Measurements from ENCODE around the gene PLEKHG3.

Gene PLEKHG3

DNA sequence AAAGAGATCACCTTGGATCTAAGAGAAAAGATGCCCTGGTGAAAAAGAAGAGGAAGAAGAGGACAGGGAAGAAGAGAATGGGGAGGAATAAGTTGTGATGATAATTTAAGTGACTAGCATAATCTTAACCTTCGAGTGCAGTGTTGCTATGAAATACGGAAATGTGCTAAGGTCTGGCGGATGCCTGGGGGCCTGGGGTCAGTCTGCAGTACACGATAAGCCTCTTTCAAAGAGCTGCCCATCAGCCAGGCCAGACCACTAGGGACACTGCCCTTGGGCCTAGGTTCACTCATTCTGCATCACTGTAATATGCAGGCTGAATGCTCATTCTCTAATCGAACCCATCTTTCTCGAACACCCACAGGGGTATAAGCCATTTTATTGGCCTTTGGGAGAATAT lies 83.4 kb downstream of the PLEKHG3 start:
- in situ Hi-C loops (cut with HindIII; ENCODE audit: low pct_ligation_motif_present, low sequenced_read_pairs): no loop called here
- Histone ChIP-seq H3K27ac (no peak overlapping the region), H3K36me3 (replicated peaks) (no peaks in the 10 kb centered on the region), H3K4me3 (ENCODE audit: low read depth, low read length) (no peak overlapping the region), H3K27me3 (replicated peaks) (no peaks in the 10 kb centered on the region)
- DNase-seq: no peak
- TF ChIP-seq, protein P1, sequence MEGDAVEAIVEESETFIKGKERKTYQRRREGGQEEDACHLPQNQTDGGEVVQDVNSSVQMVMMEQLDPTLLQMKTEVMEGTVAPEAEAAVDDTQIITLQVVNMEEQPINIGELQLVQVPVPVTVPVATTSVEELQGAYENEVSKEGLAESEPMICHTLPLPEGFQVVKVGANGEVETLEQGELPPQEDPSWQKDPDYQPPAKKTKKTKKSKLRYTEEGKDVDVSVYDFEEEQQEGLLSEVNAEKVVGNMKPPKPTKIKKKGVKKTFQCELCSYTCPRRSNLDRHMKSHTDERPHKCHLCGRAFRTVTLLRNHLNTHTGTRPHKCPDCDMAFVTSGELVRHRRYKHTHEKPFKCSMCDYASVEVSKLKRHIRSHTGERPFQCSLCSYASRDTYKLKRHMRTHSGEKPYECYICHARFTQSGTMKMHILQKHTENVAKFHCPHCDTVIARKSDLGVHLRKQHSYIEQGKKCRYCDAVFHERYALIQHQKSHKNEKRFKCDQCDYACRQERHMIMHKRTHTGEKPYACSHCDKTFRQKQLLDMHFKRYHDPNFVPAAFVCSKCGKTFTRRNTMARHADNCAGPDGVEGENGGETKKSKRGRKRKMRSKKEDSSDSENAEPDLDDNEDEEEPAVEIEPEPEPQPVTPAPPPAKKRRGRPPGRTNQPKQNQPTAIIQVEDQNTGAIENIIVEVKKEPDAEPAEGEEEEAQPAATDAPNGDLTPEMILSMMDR (IDR thresholded peaks at IDR 0.05; ENCODE audit: low read depth, low read length, missing control alignments): no peak

DNA sequence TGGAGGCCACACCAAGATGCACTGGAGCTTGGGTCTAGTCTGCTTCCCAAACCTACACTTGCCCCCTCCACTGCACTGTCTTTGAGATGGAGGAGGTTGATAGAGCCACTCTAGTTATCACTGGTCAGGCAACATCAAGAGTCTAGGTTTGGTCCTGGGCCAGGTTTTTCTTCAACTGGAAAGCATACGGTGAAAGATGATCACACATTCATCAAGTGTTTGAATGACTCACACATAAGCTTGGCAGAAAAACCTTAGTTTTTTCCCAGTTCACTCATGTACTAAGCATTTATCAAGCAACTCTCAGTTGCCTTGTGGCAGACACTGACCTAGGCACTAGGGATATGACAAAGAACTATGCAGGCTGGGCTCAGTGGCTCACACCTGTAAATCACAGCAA lies 84.5 kb downstream of the PLEKHG3 start:
- H3K27ac ChIP-seq: no peak overlapping the region
- TF ChIP-seq, protein P1 (IDR thresholded peaks at IDR 0.05; ENCODE audit: low read depth, low read length, missing control alignments): no peak
- in situ Hi-C loops (cut with HindIII; ENCODE audit: low pct_ligation_motif_present, low sequenced_read_pairs): no loop called here
- no peaks in the 10 kb centered on the region for H3K36me3 ChIP-seq (replicated peaks)
- H3K27me3 ChIP-seq (replicated peaks): no peaks in the 10 kb centered on the region
- peak; percentile 94 for DNase-seq
- H3K4me3 ChIP-seq (ENCODE audit: low read depth, low read length): no peak overlapping the region

DNA sequence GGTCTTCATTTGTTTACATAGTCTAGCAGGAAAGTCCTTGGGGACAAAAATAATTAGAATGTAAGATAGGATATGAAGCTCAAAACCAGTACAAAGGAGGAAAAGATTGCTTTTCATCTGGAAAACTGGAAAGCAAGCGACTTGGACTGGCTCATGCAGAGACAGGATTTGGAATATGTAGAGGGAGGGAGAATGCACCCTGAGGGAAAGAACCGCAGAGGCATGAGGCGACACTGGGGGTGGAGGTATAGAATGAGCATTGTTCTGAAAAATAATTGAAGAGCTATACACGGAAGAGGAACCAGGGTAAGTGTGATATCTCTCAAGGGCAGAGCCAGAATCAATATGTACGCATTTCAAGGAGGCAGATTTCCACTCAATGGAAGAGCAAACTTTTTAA lies 85.5 kb downstream of the PLEKHG3 start:
- Histone ChIP-seq H3K27ac (no peak overlapping the region), H3K4me3 (ENCODE audit: low read depth, low read length) (no peak overlapping the region), H3K36me3 (replicated peaks) (no peaks in the 10 kb centered on the region), H3K27me3 (replicated peaks) (no peaks in the 10 kb centered on the region)
- TF ChIP-seq, protein P1 (IDR thresholded peaks at IDR 0.05; ENCODE audit: low read depth, low read length, missing control alignments): no peak
- in situ Hi-C loops (cut with HindIII; ENCODE audit: low pct_ligation_motif_present, low sequenced_read_pairs): no loop called here
- no peak for DNase-seq

DNA sequence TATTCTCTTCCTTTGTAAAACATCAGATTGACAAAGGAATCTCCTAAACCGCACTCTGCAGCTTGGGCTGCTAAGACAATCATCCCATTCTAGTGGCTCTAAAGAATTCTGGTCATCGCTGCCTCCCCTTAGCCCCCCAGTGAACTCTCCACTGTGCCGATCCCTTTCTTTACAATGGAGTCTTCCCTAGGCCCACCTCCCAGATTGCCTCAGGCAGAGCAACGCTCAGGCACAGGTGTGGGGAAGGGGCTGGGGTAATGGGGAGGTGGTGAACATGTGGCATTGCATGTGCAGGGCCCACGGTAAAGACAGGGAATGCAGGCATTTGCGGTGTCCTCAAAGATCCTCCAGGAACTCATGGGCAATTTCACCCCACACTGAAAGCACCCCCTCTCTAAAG lies 86.3 kb downstream of the PLEKHG3 start:
- Histone ChIP-seq H3K27ac (no peak overlapping the region), H3K36me3 (replicated peaks) (no peaks in the 10 kb centered on the region), H3K4me3 (ENCODE audit: low read depth, low read length) (no peak overlapping the region), H3K27me3 (replicated peaks) (no peaks in the 10 kb centered on the region)
- in situ Hi-C loops (cut with HindIII; ENCODE audit: low pct_ligation_motif_present, low sequenced_read_pairs): no loop called here
- TF ChIP-seq, protein P1 (IDR thresholded peaks at IDR 0.05; ENCODE audit: low read depth, low read length, missing control alignments): no peak
- DNase-seq: no peak

DNA sequence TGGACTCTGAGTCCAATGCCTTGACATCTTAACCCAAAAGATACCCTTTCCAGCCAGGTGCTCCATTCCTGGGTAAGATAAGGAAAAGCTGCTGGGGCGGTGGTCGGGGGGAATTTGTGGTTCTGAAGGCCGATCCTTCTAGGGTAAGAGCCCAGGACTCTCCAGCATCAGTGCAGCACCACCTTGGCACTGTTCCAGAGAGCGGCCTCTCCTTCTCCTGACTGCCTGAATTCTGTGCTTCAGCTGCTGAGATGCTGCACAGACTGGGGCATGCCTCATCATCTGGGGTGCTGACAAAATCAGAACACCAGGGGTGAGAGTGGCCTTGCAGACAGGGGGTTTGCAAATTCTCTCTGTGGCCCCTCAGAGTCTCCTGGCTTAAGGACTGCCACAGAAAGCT lies 88.0 kb downstream of the PLEKHG3 start:
- H3K27ac ChIP-seq: no peak overlapping the region
- H3K4me3 ChIP-seq (ENCODE audit: low read depth, low read length): no peak overlapping the region
- TF ChIP-seq, protein P1 (IDR thresholded peaks at IDR 0.05; ENCODE audit: low read depth, low read length, missing control alignments): no peak
- DNase-seq: no peak
- in situ Hi-C loops (cut with HindIII; ENCODE audit: low pct_ligation_motif_present, low sequenced_read_pairs): no loop called here
- no peaks in the 10 kb centered on the region for H3K27me3 ChIP-seq (replicated peaks)
- no peaks in the 10 kb centered on the region for H3K36me3 ChIP-seq (replicated peaks)

DNA sequence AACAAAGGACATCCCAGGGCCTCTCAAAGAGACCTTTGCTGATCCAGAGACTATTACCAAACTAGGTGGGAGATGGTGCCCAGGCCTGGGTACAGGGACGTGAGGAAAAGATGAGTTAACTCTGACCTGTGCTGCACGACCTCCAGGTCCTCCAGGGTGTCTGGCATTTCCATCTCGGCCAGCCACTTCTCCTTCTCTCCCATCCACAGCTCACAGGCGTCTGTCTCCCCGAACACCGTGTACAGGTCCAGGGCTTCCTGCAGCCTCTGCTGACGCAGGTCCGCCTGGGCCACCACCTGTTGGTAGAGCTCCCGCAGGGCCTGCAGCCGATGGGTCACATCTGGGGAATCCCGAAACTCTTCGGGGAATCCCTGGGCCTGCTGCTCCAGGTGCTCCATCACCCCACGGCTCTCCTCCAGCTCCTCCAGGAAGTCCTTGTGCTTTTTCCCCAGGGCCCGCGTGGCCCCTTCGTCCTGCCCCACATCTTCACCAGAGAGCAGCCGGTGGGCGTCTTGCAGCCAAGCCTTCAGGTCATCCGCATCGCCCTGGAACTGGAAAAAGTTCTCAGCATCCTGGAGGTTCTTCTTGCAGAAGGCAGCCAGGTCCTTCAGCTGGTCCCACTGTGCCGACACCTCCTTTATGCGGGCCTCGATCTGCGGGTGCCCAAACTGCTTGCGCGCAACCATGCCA lies 88.8 kb downstream of the PLEKHG3 start:
- Histone ChIP-seq H3K27ac (no peak overlapping the region), H3K36me3 (replicated peaks) (no peaks in the 10 kb centered on the region), H3K27me3 (replicated peaks) (no peaks in the 10 kb centered on the region), H3K4me3 (ENCODE audit: low read depth, low read length) (no peak overlapping the region)
- in situ Hi-C loops (cut with HindIII; ENCODE audit: low pct_ligation_motif_present, low sequenced_read_pairs): no loop called here
- DNase-seq: no peak
- TF ChIP-seq, protein P1 (IDR thresholded peaks at IDR 0.05; ENCODE audit: low read depth, low read length, missing control alignments): no peak

All from brain microvascular endothelial cell (primary cell).